ENCODE data around the gene AGL.

DNA sequence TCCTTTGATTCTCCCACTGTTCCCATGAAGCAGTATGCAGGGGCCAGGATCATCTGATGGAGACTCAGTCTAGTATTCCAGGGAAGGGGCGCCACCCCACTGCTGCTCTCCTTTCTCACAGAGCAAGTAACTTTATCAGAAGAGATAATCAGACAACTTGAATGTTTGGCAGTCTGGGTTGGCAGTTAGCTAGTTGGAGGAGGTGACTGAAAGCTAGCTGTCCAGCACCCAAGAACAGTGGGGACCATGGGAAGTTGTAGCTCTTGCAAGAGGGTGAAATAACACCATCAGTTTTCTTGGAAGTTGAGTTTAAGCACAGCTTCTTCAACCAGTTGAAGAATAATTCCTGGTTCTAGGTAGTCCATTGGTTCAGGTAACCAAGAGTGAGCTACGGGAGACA is 22.2 kb upstream of the AGL start:
- TF ChIP-seq, protein P1, sequence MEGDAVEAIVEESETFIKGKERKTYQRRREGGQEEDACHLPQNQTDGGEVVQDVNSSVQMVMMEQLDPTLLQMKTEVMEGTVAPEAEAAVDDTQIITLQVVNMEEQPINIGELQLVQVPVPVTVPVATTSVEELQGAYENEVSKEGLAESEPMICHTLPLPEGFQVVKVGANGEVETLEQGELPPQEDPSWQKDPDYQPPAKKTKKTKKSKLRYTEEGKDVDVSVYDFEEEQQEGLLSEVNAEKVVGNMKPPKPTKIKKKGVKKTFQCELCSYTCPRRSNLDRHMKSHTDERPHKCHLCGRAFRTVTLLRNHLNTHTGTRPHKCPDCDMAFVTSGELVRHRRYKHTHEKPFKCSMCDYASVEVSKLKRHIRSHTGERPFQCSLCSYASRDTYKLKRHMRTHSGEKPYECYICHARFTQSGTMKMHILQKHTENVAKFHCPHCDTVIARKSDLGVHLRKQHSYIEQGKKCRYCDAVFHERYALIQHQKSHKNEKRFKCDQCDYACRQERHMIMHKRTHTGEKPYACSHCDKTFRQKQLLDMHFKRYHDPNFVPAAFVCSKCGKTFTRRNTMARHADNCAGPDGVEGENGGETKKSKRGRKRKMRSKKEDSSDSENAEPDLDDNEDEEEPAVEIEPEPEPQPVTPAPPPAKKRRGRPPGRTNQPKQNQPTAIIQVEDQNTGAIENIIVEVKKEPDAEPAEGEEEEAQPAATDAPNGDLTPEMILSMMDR (IDR thresholded peaks at IDR 0.05): no peak
- no peak for TF ChIP-seq POLR2A (IDR thresholded peaks at IDR 0.05)
